ENCODE measurements around the gene EFCAB12. TPM values are rescaled to one million over a fixed set of nuclear protein-coding genes. Genes with fewer than 3 reads are reported as not detected.

The EFCAB12 gene
- total and polyA plus RNA-seq, 2 donors (not counting 3 experiments of a cell fraction or from before 2014, with no cell fraction given), result 0.15 to 0.49 TPM

DNA sequence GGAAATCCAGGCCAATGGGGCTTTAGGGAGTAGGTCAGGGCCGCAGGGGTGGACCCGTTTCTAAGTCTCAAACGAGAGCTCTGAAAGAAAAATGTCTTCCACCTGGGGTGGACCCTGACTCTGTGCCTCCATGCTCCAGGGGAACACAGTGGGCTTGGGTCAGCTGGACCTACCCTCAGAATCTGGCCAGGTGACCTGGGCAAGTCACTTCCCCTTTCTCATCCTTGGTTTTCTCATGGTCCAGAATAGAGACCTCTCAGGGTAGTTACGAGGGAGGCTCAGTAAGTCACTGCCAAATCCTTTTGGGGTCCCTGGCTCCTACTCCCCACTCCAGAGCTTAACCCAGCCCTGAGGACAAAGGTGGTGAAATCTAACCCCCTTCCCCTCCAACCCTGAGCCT, 25.8 kb downstream of the EFCAB12 start:
- intact Hi-C loops (cut with micrococcal nuclease) (no loop called here), dilution Hi-C loops (cut with MboI; ENCODE audit: extremely low pct_ligation_motif_present, low sequenced_read_pairs) (no loop called here)
- Histone ChIP-seq H3K9ac (replicated peaks; ENCODE audit: extremely low read depth, insufficient read depth, low read length) (no peak overlapping the region), H3K4me3 (replicated peaks in 1 of 3; ENCODE audit: insufficient read depth in 1 of 3, low read depth in 1 of 3, low read length in 3 of 3) (no peak overlapping the region), H3K79me2 (ENCODE audit: control insufficient read depth, insufficient read depth, low read length) (peaks cover 16% of the 10 kb centered on the region), H2AFZ (ENCODE audit: low read depth, low read length) (no peak overlapping the region), H3K4me2 (ENCODE audit: insufficient read depth, low read length) (no peak overlapping the region), H3K27ac (ENCODE audit: insufficient read depth, low read depth, low read length) (no peak overlapping the region), H3K4me1 (ENCODE audit: control insufficient read depth, extremely low read depth, insufficient read depth, low read length) (peaks cover 4% of the 10 kb centered on the region), H4K20me1 (replicated peaks; ENCODE audit: control insufficient read depth, extremely low read depth, insufficient read depth, low read length) (no peaks in the 10 kb centered on the region), H3K27me3 (ENCODE audit: control insufficient read depth in 2 of 2, insufficient read depth in 2 of 2, low read length in 2 of 2) (peaks cover 0 to 5% of the 10 kb centered on the region in 2 experiments), H3K36me3 (ENCODE audit: control insufficient read depth in 2 of 2, extremely low read depth in 1 of 2, insufficient read depth in 2 of 2, low read length in 2 of 2) (no peaks in the 10 kb centered on the region), H3K9me3 (replicated peaks; ENCODE audit: control insufficient read depth, insufficient read depth, low read length) (no peaks in the 10 kb centered on the region), H3K9me1 (replicated peaks; ENCODE audit: control insufficient read depth, extremely low read depth, insufficient read depth, low read length) (no peaks in the 10 kb centered on the region)
- no TSS peak for BruUV-seq (replicated peaks)
- POLR2A ChIA-PET, result no interaction called here
- CTCF ChIA-PET, result interaction anchor here (0.7 kb wide), 1 partner anchor 12 kb away, joined by 4 read pairs; no protein-coding TSS in a partner anchor
- FAIRE-seq (no peak), DNase-seq (ENCODE audit: low read depth, low spot score) (no peak)
- TF ChIP-seq MYC (IDR thresholded peaks at IDR 0.05; ENCODE audit: low read depth, low read length) (no peak), POLR2A (IDR thresholded peaks at IDR 0.05; ENCODE audit: low read depth, low read length) (no peak), FOS (IDR thresholded peaks at IDR 0.05; ENCODE audit: borderline replicate concordance, insufficient read depth, low read length) (no peak), JUN (IDR thresholded peaks at IDR 0.05; ENCODE audit: borderline replicate concordance, insufficient read depth, insufficient read length, low read depth) (no peak), POLR2AphosphoS5 (IDR thresholded peaks at IDR 0.05; ENCODE audit: insufficient read depth, low read depth, low read length) (no peak), EZH2 (IDR thresholded peaks at IDR 0.05; ENCODE audit: borderline replicate concordance, low read depth, low read length, severe bottlenecking) (no peak), GATA2 (IDR thresholded peaks at IDR 0.05; ENCODE audit: insufficient read depth, insufficient read length, low read depth, low read length) (no peak)
- TF ChIP-seq, protein P1, sequence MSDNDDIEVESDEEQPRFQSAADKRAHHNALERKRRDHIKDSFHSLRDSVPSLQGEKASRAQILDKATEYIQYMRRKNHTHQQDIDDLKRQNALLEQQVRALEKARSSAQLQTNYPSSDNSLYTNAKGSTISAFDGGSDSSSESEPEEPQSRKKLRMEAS (IDR thresholded peaks at IDR 0.05; ENCODE audit: insufficient read depth, insufficient read length), result no peak
- TF ChIP-seq, protein P2, sequence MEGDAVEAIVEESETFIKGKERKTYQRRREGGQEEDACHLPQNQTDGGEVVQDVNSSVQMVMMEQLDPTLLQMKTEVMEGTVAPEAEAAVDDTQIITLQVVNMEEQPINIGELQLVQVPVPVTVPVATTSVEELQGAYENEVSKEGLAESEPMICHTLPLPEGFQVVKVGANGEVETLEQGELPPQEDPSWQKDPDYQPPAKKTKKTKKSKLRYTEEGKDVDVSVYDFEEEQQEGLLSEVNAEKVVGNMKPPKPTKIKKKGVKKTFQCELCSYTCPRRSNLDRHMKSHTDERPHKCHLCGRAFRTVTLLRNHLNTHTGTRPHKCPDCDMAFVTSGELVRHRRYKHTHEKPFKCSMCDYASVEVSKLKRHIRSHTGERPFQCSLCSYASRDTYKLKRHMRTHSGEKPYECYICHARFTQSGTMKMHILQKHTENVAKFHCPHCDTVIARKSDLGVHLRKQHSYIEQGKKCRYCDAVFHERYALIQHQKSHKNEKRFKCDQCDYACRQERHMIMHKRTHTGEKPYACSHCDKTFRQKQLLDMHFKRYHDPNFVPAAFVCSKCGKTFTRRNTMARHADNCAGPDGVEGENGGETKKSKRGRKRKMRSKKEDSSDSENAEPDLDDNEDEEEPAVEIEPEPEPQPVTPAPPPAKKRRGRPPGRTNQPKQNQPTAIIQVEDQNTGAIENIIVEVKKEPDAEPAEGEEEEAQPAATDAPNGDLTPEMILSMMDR (IDR thresholded peaks at IDR 0.05; ENCODE audit: extremely low read depth in 1 of 2, insufficient read depth in 1 of 2, low read depth in 1 of 2, low read length in 2 of 2), result no peak

Measured in endothelial cell of umbilical vein (primary cell).